Ascending aorta (tissue), 2 donors: ENCODE data around the gene PLA2G5. TPM values are rescaled to one million over a fixed set of nuclear protein-coding genes. Genes with fewer than 3 reads are reported as not detected.

Source experiments
- DNase-seq, 2 donors: peaks; one replicate each; pipeline ENCODE4 v3.0.0-alpha.2; 2019; ENCODE audit warnings: low spot score in 2 of 2
- H3K27ac ChIP-seq, 2 donors: fragments of 200-600 bp; sonication (generic); one replicate each; pipeline ENCODE4 v1.5.1; 2016 to 2017; ENCODE audit warnings: mild to moderate bottlenecking in 1 of 2
- H3K27me3 ChIP-seq: fragments of 200-600 bp; sonication (generic); one replicate; pipeline ENCODE4 v1.5.1; 2017
- H3K36me3 ChIP-seq, 2 donors: fragments of 200-600 bp; sonication (generic); one replicate each; pipeline ENCODE4 v1.5.1; 2016
- H3K4me1 ChIP-seq, 2 donors: fragments of 200-600 bp; sonication (generic); one replicate each; pipeline ENCODE4 v1.5.1; 2016 to 2017; ENCODE audit warnings: mild to moderate bottlenecking in 1 of 2
- H3K4me3 ChIP-seq, 2 donors: fragments of 200-600 bp; sonication (generic); one replicate each; pipeline ENCODE4 v1.5.1; 2016 to 2017; ENCODE audit warnings: mild to moderate bottlenecking in 1 of 2
- H3K9me3 ChIP-seq, 2 donors: fragments of 200-600 bp; sonication (generic); one replicate each; pipeline ENCODE4 v1.5.1; 2016
- intact Hi-C: fragments of 100-400 bp; cut with DNase I; formaldehyde crosslinking; loops from one replicate; pipeline ENCODE4 v1.15.1; 2023
- total RNA-seq: library from RNA; depleted of rRNA; stranded (reverse); fragments of >200 nt; gene quantifications from one replicate; pipeline ENCODE4 v1.1.0, GENCODE V29; 2016
- TF ChIP-seq, protein P1 (sequence below), 3 experiments: fragments of 200-600 bp in 2 of 3; fragments of 450-650 bp in 1 of 3; sonication (generic) in 2 of 3; IDR thresholded peaks; one replicate each; pipeline ENCODE4 v1.5.1; 2016 to 2019; ENCODE audit warnings: antibody characterized with exemption in 3 of 3, mild to moderate bottlenecking in 1 of 3, moderate library complexity in 1 of 3

The PLA2G5 gene
- total RNA-seq, 1 donor from 2014 or later: 8.5 TPM

- DNase-seq: no peak
- TF ChIP-seq, protein P1, sequence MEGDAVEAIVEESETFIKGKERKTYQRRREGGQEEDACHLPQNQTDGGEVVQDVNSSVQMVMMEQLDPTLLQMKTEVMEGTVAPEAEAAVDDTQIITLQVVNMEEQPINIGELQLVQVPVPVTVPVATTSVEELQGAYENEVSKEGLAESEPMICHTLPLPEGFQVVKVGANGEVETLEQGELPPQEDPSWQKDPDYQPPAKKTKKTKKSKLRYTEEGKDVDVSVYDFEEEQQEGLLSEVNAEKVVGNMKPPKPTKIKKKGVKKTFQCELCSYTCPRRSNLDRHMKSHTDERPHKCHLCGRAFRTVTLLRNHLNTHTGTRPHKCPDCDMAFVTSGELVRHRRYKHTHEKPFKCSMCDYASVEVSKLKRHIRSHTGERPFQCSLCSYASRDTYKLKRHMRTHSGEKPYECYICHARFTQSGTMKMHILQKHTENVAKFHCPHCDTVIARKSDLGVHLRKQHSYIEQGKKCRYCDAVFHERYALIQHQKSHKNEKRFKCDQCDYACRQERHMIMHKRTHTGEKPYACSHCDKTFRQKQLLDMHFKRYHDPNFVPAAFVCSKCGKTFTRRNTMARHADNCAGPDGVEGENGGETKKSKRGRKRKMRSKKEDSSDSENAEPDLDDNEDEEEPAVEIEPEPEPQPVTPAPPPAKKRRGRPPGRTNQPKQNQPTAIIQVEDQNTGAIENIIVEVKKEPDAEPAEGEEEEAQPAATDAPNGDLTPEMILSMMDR (IDR thresholded peaks at IDR 0.05): no peak
- Histone ChIP-seq H3K36me3 (no peaks in the 10 kb centered on the region), H3K27me3 (no peaks in the 10 kb centered on the region), H3K9me3 (no peaks in the 10 kb centered on the region), H3K27ac (no peak overlapping the region), H3K4me3 (no peak overlapping the region), H3K4me1 (no peaks in the 10 kb centered on the region)
- intact Hi-C loops: no loop called here
Measured at GRCh38 chr1:20108366-20109123, 38.6 kb downstream of the PLA2G5 start.

DNA sequence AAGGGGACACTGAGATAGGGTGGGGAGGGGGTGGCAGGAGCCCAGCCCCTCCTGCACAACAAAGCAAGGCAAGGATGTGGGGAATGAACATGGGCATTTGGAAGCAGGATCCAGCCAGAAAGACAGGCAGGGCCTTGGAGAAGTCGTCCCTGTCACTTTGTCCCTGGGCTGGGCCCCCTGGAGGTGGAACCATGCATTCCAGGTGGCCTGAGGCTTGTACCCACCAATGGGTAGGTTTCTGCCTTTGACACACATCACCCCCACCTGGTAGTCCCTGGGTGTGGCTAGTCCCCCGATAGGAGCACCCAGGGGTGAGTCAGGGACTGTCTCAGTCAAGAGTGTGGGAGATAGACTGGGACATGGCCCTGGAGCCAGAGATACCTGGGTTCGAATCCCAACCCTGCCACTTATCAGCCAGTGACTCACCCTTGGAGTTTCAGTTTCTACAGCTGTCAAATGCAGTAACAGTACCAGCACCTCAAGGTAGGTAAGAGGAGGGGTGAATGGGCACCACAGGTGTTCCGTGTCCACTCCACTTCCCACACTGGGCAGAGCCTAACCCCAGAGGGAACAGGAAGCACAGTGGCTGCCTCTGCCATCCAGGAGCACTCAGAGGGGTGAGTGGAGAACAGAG is 39.3 kb downstream of the PLA2G5 start:
- no peaks in the 10 kb centered on the region for H3K27me3 ChIP-seq
- no peaks in the 10 kb centered on the region for H3K4me1 ChIP-seq
- no peak overlapping the region for H3K27ac ChIP-seq
- H3K36me3 ChIP-seq: no peaks in the 10 kb centered on the region
- TF ChIP-seq, protein P1 (IDR thresholded peaks at IDR 0.05): no peak
- intact Hi-C loops: no loop called here
- H3K4me3 ChIP-seq: no peak overlapping the region
- no peak for DNase-seq
- no peaks in the 10 kb centered on the region for H3K9me3 ChIP-seq

DNA sequence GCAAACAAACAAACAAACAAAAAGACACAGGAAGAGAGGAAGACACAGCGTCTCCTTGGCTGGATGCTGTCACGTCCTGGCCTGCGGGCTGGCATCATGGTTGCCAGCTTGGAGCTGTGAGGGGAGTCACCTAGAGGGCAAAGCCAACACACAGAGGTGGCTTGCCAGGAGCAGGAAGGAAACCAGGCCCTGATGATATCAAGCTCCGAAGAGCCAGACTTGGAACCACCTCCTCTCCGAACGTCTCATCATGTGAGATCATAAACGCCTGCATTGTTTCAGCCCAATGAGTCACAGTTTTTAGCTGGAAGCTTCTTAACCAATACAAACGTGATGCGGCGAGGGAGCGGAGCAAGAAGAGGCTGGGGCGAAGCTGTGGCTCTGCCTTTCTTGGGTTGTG is 40.7 kb downstream of the PLA2G5 start:
- Histone ChIP-seq H3K27ac (no peak overlapping the region), H3K36me3 (no peaks in the 10 kb centered on the region), H3K9me3 (no peaks in the 10 kb centered on the region), H3K4me1 (no peaks in the 10 kb centered on the region), H3K27me3 (no peaks in the 10 kb centered on the region), H3K4me3 (no peak overlapping the region)
- intact Hi-C loops: no loop called here
- DNase-seq: no peak
- TF ChIP-seq, protein P1 (IDR thresholded peaks at IDR 0.05): no peak

DNA sequence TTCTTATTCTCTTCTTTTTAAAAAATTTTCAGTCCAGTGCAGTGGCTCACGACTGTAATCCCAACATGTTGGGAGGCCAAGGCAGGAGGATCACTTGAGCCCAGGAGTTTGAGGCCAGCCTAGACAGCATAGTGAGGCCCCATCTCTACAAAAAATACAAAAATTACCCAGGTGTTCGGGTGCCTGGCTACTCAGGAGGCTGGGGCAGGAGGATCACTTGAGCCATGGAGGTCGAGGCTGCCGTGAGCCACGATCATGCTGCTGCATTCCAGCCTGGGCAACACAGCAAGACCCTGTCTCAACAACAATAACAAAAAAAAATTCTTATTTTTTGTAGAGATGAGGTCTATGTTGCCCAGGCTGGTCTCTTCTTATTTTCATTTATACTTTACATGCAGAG is 41.5 kb downstream of the PLA2G5 start:
- TF ChIP-seq, protein P1 (IDR thresholded peaks at IDR 0.05): no peak
- H3K27ac ChIP-seq: no peak overlapping the region
- no peaks in the 10 kb centered on the region for H3K9me3 ChIP-seq
- DNase-seq: no peak
- H3K4me1 ChIP-seq: no peaks in the 10 kb centered on the region
- H3K27me3 ChIP-seq: no peaks in the 10 kb centered on the region
- intact Hi-C loops: no loop called here
- H3K36me3 ChIP-seq: no peaks in the 10 kb centered on the region
- no peak overlapping the region for H3K4me3 ChIP-seq

- no peaks in the 10 kb centered on the region for H3K36me3 ChIP-seq
- H3K9me3 ChIP-seq: no peaks in the 10 kb centered on the region
- H3K27ac ChIP-seq: no peak overlapping the region
- no peaks in the 10 kb centered on the region for H3K27me3 ChIP-seq
- no peak overlapping the region for H3K4me3 ChIP-seq
- DNase-seq: no peak
- intact Hi-C loops: no loop called here
- H3K4me1 ChIP-seq: no peaks in the 10 kb centered on the region
- TF ChIP-seq, protein P1 (IDR thresholded peaks at IDR 0.05): no peak
Measured at GRCh38 chr1:20112279-20113000, 42.4 kb downstream of the PLA2G5 start.
